Parathyroid adenoma (tissue), 2 donors: ENCODE results near the gene CTCFL.

Experiments used
- H2AFZ ChIP-seq: fragments of 300-600 bp; sonication (generic); one replicate; pipeline ENCODE4 v1.7.0; 2017; ENCODE audit warnings: antibody characterized with exemption, mild to moderate bottlenecking
- H3K27ac ChIP-seq: fragments of 300-600 bp; sonication (generic); one replicate; pipeline ENCODE4 v1.7.0; 2017
- H3K27me3 ChIP-seq: fragments of 300-600 bp; sonication (generic); one replicate; pipeline ENCODE4 v1.7.0; 2017; ENCODE audit warnings: low read length; ENCODE audit not compliant: control insufficient read depth, insufficient read depth
- H3K36me3 ChIP-seq: fragments of 300-600 bp; sonication (generic); one replicate; pipeline ENCODE4 v1.7.0; 2017; ENCODE audit warnings: low read length; ENCODE audit not compliant: control insufficient read depth, insufficient read depth
- H3K4me1 ChIP-seq: fragments of 300-600 bp; sonication (generic); one replicate; pipeline ENCODE4 v1.7.0; 2017; ENCODE audit warnings: control low read depth
- H3K4me2 ChIP-seq: fragments of 300-600 bp; sonication (generic); one replicate; pipeline ENCODE4 v1.7.0; 2017; ENCODE audit warnings: low read length
- H3K4me3 ChIP-seq: fragments of 300-600 bp; sonication (generic); one replicate; pipeline ENCODE4 v1.7.0; 2017; ENCODE audit warnings: low read depth, low read length
- H3K79me2 ChIP-seq: fragments of 300-600 bp; sonication (generic); one replicate; pipeline ENCODE4 v1.7.0; 2017; ENCODE audit warnings: control low read depth
- H3K9ac ChIP-seq: fragments of 300-600 bp; sonication (generic); one replicate; pipeline ENCODE4 v1.7.0; 2017; ENCODE audit warnings: mild to moderate bottlenecking
- H3K9me3 ChIP-seq: fragments of 300-600 bp; sonication (generic); one replicate; pipeline ENCODE4 v1.7.0; 2017; ENCODE audit warnings: low read length; ENCODE audit not compliant: control insufficient read depth
- CTCF ChIP-seq: fragments of 300-600 bp; sonication (generic); IDR thresholded peaks from one replicate; pipeline ENCODE4 v1.7.0; 2017; ENCODE audit warnings: antibody characterized with exemption, mild to moderate bottlenecking
- donor health status: primary hyperparathyroidism.

The CTCFL gene

GRCh38 chr20:57526885-57527460 is 2.0 kb upstream of the CTCFL start:
- H3K9ac ChIP-seq: no peak overlapping the region
- no peak overlapping the region for H2AFZ ChIP-seq
- H3K4me1 ChIP-seq: no peaks in the 10 kb centered on the region
- no peak overlapping the region for H3K27ac ChIP-seq
- H3K27me3 ChIP-seq: no peaks in the 10 kb centered on the region
- TF ChIP-seq CTCF: no peak
- H3K36me3 ChIP-seq: no peaks in the 10 kb centered on the region
- no peaks in the 10 kb centered on the region for H3K79me2 ChIP-seq
- H3K4me3 ChIP-seq: no peak overlapping the region
- no peak overlapping the region for H3K4me2 ChIP-seq
- H3K9me3 ChIP-seq: no peaks in the 10 kb centered on the region

- Histone ChIP-seq H3K4me1 (no peaks in the 10 kb centered on the region), H3K9me3 (no peaks in the 10 kb centered on the region), H3K4me2 (no peak overlapping the region), H3K9ac (no peak overlapping the region), H3K36me3 (no peaks in the 10 kb centered on the region), H3K79me2 (no peaks in the 10 kb centered on the region), H3K27me3 (no peaks in the 10 kb centered on the region), H2AFZ (no peak overlapping the region), H3K4me3 (no peak overlapping the region), H3K27ac (no peak overlapping the region)
- TF ChIP-seq CTCF: no peak
Observed at GRCh38 chr20:57526087-57526884, 1.3 kb upstream of the CTCFL start.

- no peaks in the 10 kb centered on the region for H3K36me3 ChIP-seq
- H3K4me3 ChIP-seq: no peak overlapping the region
- no peaks in the 10 kb centered on the region for H3K4me1 ChIP-seq
- H3K79me2 ChIP-seq: no peaks in the 10 kb centered on the region
- no peak overlapping the region for H2AFZ ChIP-seq
- no peak overlapping the region for H3K27ac ChIP-seq
- no peak for TF ChIP-seq CTCF
- H3K9ac ChIP-seq: no peak overlapping the region
- H3K4me2 ChIP-seq: no peak overlapping the region
- H3K27me3 ChIP-seq: no peaks in the 10 kb centered on the region
- no peaks in the 10 kb centered on the region for H3K9me3 ChIP-seq
Observed at GRCh38 chr20:57525328-57526086, 567 bp upstream of the CTCFL start.

GRCh38 chr20:57523782-57524181 is 1.2 kb downstream of the CTCFL start:
- Histone ChIP-seq H3K4me1 (no peaks in the 10 kb centered on the region), H3K4me3 (no peak overlapping the region), H2AFZ (no peak overlapping the region), H3K27ac (no peak overlapping the region), H3K9me3 (no peaks in the 10 kb centered on the region), H3K36me3 (no peaks in the 10 kb centered on the region), H3K4me2 (no peak overlapping the region), H3K27me3 (no peaks in the 10 kb centered on the region), H3K9ac (no peak overlapping the region), H3K79me2 (no peaks in the 10 kb centered on the region)
- TF ChIP-seq CTCF: no peak
